Osteoblast (primary cell): ENCODE results near the gene SLC7A6. TPM values are rescaled to one million over a fixed set of nuclear protein-coding genes. Genes with fewer than 3 reads are reported as not detected.
A peak's percentile ranks its signal among the peaks of the same experiment; 100 is the strongest.

Experiments used
- DNase-seq: peaks from one replicate; pipeline ENCODE4 v3.0.0; 2011; ENCODE audit warnings: low spot score, mixed read lengths; ENCODE audit not compliant: insufficient read length; ENCODE audit errors: missing footprints
- H2AFZ ChIP-seq: 2 replicates; pipeline ENCODE4 v1.6.0; 2011; ENCODE audit warnings: mild to moderate bottlenecking, low read length
- H3K27ac ChIP-seq: 2 replicates; pipeline ENCODE4 v1.5.1; 2011; ENCODE audit warnings: mild to moderate bottlenecking, low read depth, low read length, moderate library complexity
- H3K27me3 ChIP-seq: 2 replicates; pipeline ENCODE4 v1.6.0; 2012; ENCODE audit warnings: mild to moderate bottlenecking, control low read depth, inconsistent platforms, low read length, moderate library complexity; ENCODE audit not compliant: insufficient read depth
- H3K36me3 ChIP-seq: 2 replicates; pipeline ENCODE4 v1.5.1; 2011; ENCODE audit warnings: mild to moderate bottlenecking, low read length, control low read depth, moderate library complexity; ENCODE audit not compliant: insufficient read depth
- H3K4me1 ChIP-seq: 2 replicates; pipeline ENCODE4 v1.5.1; 2011; ENCODE audit warnings: mild to moderate bottlenecking, low read length, control low read depth, moderate library complexity; ENCODE audit not compliant: insufficient read depth
- H3K4me2 ChIP-seq: 2 replicates; pipeline ENCODE4 v1.6.0; 2011; ENCODE audit warnings: mild to moderate bottlenecking, low read length; ENCODE audit not compliant: insufficient read depth
- H3K4me3 ChIP-seq: fragments of 200-600 bp; sonication (generic); 3 replicates; pipeline ENCODE4 v1.5.1; 2012; ENCODE audit warnings: mild to moderate bottlenecking, low read length, inconsistent platforms; ENCODE audit not compliant: insufficient read depth
- H3K79me2 ChIP-seq: 2 replicates; pipeline ENCODE4 v1.6.0; 2012; ENCODE audit warnings: mild to moderate bottlenecking, low read length, control low read depth, inconsistent platforms; ENCODE audit not compliant: insufficient read depth
- H3K9me3 ChIP-seq: 2 replicates; pipeline ENCODE4 v1.5.1; 2011; ENCODE audit warnings: low read depth, low read length, control low read depth
- H4K20me1 ChIP-seq: 2 replicates; pipeline ENCODE4 v1.6.0; 2012; ENCODE audit warnings: mild to moderate bottlenecking, low read length, control low read depth; ENCODE audit not compliant: insufficient read depth
- total RNA-seq: library from RNA; depleted of rRNA; stranded (reverse); fragments of >200 nt; gene quantifications from 2 replicates; pipeline ENCODE4 v1.2.3, GENCODE V29; 2012
- TF ChIP-seq, protein P1 (sequence below): IDR thresholded peaks from 2 replicates; pipeline ENCODE4 v1.5.1; 2011; ENCODE audit warnings: mild to moderate bottlenecking, low read depth, low read length, moderate library complexity; ENCODE audit errors: extremely low read depth

Gene SLC7A6
- total RNA-seq, 1 donor: 36.9 TPM

GRCh38 chr16:68296291-68296690 lies 32.0 kb downstream of the SLC7A6 start:
- H3K4me1 ChIP-seq: peaks cover 26% of the 10 kb centered on the region
- H3K9me3 ChIP-seq: no peaks in the 10 kb centered on the region
- TF ChIP-seq, protein P1, sequence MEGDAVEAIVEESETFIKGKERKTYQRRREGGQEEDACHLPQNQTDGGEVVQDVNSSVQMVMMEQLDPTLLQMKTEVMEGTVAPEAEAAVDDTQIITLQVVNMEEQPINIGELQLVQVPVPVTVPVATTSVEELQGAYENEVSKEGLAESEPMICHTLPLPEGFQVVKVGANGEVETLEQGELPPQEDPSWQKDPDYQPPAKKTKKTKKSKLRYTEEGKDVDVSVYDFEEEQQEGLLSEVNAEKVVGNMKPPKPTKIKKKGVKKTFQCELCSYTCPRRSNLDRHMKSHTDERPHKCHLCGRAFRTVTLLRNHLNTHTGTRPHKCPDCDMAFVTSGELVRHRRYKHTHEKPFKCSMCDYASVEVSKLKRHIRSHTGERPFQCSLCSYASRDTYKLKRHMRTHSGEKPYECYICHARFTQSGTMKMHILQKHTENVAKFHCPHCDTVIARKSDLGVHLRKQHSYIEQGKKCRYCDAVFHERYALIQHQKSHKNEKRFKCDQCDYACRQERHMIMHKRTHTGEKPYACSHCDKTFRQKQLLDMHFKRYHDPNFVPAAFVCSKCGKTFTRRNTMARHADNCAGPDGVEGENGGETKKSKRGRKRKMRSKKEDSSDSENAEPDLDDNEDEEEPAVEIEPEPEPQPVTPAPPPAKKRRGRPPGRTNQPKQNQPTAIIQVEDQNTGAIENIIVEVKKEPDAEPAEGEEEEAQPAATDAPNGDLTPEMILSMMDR: no peak
- no peak for DNase-seq
- peaks cover 81% of the 10 kb centered on the region for H3K36me3 ChIP-seq
- peaks cover 43% of the 10 kb centered on the region for H3K79me2 ChIP-seq
- H2AFZ ChIP-seq: no peak overlapping the region
- H3K27ac ChIP-seq: no peak overlapping the region
- H3K4me2 ChIP-seq: no peak overlapping the region
- H4K20me1 ChIP-seq: peaks cover 11% of the 10 kb centered on the region
- no peaks in the 10 kb centered on the region for H3K27me3 ChIP-seq
- no peak overlapping the region for H3K4me3 ChIP-seq

DNA sequence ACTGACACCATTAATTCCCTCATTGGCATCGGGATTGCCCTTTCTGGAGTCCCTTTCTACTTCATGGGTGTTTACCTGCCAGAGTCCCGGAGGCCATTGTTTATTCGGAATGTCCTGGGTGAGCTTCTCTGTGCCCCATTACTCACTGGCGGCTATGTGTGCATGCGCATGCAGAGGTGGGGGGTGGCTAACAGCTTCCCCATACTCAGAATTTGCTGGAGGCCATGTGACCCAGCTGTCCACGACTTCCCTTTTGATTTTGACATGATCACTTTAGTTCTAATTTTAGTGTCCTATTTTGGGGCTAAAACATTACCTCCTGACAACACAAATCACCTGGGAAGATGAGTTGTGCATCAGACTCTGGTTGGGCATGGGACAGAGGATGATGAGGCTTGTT lies 32.4 kb downstream of the SLC7A6 start:
- Histone ChIP-seq H3K4me2 (no peak overlapping the region), H3K79me2 (peaks cover 39% of the 10 kb centered on the region), H3K27me3 (no peaks in the 10 kb centered on the region), H4K20me1 (peaks cover 8% of the 10 kb centered on the region), H2AFZ (no peak overlapping the region), H3K36me3 (peaks cover 81% of the 10 kb centered on the region), H3K4me3 (no peak overlapping the region), H3K4me1 (peaks cover 26% of the 10 kb centered on the region), H3K9me3 (no peaks in the 10 kb centered on the region), H3K27ac (no peak overlapping the region)
- TF ChIP-seq, protein P1: no peak
- no peak for DNase-seq

DNA sequence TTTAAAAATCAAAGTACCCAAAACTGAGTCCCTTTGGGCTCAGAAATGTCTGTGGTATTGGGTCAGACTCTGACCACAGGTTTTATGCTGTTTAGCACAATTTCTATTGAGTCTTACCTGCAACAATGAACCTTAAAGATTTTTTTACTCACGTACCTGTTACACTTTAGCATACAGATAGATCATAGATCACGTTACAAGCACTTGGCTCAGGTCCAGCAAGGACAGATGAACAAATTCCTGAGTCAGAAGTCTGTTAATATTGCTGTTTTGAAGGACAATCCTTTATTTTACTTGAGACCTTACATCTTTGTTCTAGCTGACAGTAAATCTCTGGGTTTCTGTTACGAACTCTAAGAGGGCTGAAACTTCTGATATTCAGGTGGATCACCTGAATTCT lies 33.6 kb downstream of the SLC7A6 start:
- H3K9me3 ChIP-seq: no peaks in the 10 kb centered on the region
- DNase-seq: no peak
- H3K4me1 ChIP-seq: peaks cover 26% of the 10 kb centered on the region
- no peaks in the 10 kb centered on the region for H3K27me3 ChIP-seq
- no peak overlapping the region for H3K4me2 ChIP-seq
- H3K36me3 ChIP-seq: peaks cover 86% of the 10 kb centered on the region
- TF ChIP-seq, protein P1: no peak
- H2AFZ ChIP-seq: no peak overlapping the region
- peak overlapping the region; percentile 35 for H3K27ac ChIP-seq
- peaks cover 31% of the 10 kb centered on the region for H3K79me2 ChIP-seq
- H4K20me1 ChIP-seq: peaks cover 8% of the 10 kb centered on the region
- no peak overlapping the region for H3K4me3 ChIP-seq

GRCh38 chr16:68298312-68298711 lies 34.0 kb downstream of the SLC7A6 start:
- H3K27ac ChIP-seq: peak overlapping the region; percentile 35
- H4K20me1 ChIP-seq: peaks cover 8% of the 10 kb centered on the region
- DNase-seq: no peak
- H2AFZ ChIP-seq: no peak overlapping the region
- peaks cover 28% of the 10 kb centered on the region for H3K79me2 ChIP-seq
- H3K4me1 ChIP-seq: peaks cover 26% of the 10 kb centered on the region
- no peak overlapping the region for H3K4me2 ChIP-seq
- H3K4me3 ChIP-seq: no peak overlapping the region
- H3K9me3 ChIP-seq: no peaks in the 10 kb centered on the region
- peaks cover 83% of the 10 kb centered on the region for H3K36me3 ChIP-seq
- TF ChIP-seq, protein P1: no peak
- no peaks in the 10 kb centered on the region for H3K27me3 ChIP-seq
